Calu3 (cell line): Measurements from ENCODE around the gene OR4D2. TPM values are rescaled to one million over a fixed set of nuclear protein-coding genes. Genes with fewer than 3 reads are reported as not detected.

ENCODE experiments used
- Bru-seq: library from RNA; stranded (reverse); fragments of 400-500 nt; gene quantifications from one replicate; lab custom pipeline; 2021; lab: Mats Ljungman, UMichigan
- BruChase-seq, 2 experiments: library from RNA; stranded (reverse); fragments of 400-500 nt; gene quantifications; one replicate each; lab custom pipeline; 2021; lab: Mats Ljungman, UMichigan
- BruUV-seq: library from RNA; stranded (reverse); fragments of 400-500 nt; replicated peaks from 2 replicates; lab custom pipeline; 2021; lab: Mats Ljungman, UMichigan
- CTCF ChIA-PET: fragments of 300-600 bp; sonication (Branson Sonifier 250); formaldehyde crosslinking; loops from one replicate; lab custom pipeline; 2022; ENCODE audit warnings: antibody characterized with exemption; lab: Charles Lee
- DNase-seq: peaks from one replicate; pipeline ENCODE4 v3.0.0; 2022
- H3K27ac Mint-ChIP-seq: one replicate; pipeline ENCODE4 v1.8.0; 2022; ENCODE audit warnings: mixed read lengths; ENCODE audit not compliant: unreplicated experiment
- H3K27me3 Mint-ChIP-seq: one replicate; pipeline ENCODE4 v1.8.0; 2022; ENCODE audit warnings: mixed read lengths; ENCODE audit not compliant: unreplicated experiment
- H3K36me3 Mint-ChIP-seq: one replicate; pipeline ENCODE4 v1.8.0; 2022; ENCODE audit warnings: mild to moderate bottlenecking, moderate library complexity, mixed read lengths; ENCODE audit not compliant: insufficient read depth, unreplicated experiment
- H3K4me1 Mint-ChIP-seq: one replicate; pipeline ENCODE4 v1.8.0; 2022; ENCODE audit warnings: mild to moderate bottlenecking, low read depth, mixed read lengths; ENCODE audit not compliant: unreplicated experiment
- H3K4me3 Mint-ChIP-seq: one replicate; pipeline ENCODE4 v1.8.0; 2022; ENCODE audit warnings: mild to moderate bottlenecking, low read depth, moderate library complexity, mixed read lengths; ENCODE audit not compliant: unreplicated experiment
- H3K9me3 Mint-ChIP-seq: one replicate; pipeline ENCODE4 v1.8.0; 2022; ENCODE audit warnings: low read depth, mixed read lengths; ENCODE audit not compliant: unreplicated experiment
- intact Hi-C: fragments of 100-400 bp; cut with micrococcal nuclease; formaldehyde crosslinking; loops from one replicate; pipeline ENCODE4 v1.10.0; 2022; ENCODE audit not compliant: unreplicated experiment
- long read RNA-seq: library from polyadenylated mRNA; stranded (forward); transcript quantifications from one replicate; pipeline ENCODE4 v2.0.0, GENCODE V29; 2022
- total RNA-seq: library from RNA; stranded (reverse); gene quantifications from 2 replicates; pipeline ENCODE4 v1.2.3, GENCODE V29; 2022
- TF ChIP-seq, protein P1 (sequence below): fragments of 200-600 bp; IDR thresholded peaks from one replicate; pipeline ENCODE4 v1.8.0; 2022; ENCODE audit warnings: antibody characterized with exemption; ENCODE audit not compliant: unreplicated experiment

The OR4D2 gene
- not detected in 2 replicates for total RNA-seq
- Bru-seq, nascent RNA, result not detected
- not detected for BruChase-seq, experiment 1, labeled RNA remaining after a 6-hour chase
- not detected for BruChase-seq, experiment 2, labeled RNA remaining after a 2-hour chase
- long read RNA-seq, result 0 reads

DNA sequence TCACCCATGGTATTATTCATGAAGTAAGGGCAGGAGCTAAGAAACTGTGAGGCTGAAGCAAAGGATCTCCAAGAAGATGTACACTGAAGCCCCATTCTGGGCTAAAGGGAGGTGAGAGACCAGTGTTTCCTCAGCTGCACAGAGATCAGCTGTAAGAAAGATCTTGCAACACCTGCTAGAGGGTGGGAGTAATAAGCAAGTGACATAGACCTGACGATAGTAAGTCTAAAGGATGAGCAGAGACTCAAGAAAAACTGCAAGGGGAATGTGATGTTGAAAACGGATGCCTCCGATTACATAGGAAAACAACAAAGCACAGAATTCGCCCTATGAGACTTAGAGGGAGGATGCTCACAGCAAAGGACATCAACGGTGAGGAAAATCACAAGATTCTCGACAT is at the start of gene OR4D2:
OR4D2 (plus strand) TSS at position 301 of the 400 bp plus-strand sequence. CDS start 2,674 bp downstream, outside the sequence.
- no peak for DNase-seq
- CTCF ChIA-PET, result no interaction called here
- no peaks in the 10 kb centered on the region for H3K9me3 Mint-ChIP-seq
- intact Hi-C loops, result no loop called here
- TF ChIP-seq, protein P1, sequence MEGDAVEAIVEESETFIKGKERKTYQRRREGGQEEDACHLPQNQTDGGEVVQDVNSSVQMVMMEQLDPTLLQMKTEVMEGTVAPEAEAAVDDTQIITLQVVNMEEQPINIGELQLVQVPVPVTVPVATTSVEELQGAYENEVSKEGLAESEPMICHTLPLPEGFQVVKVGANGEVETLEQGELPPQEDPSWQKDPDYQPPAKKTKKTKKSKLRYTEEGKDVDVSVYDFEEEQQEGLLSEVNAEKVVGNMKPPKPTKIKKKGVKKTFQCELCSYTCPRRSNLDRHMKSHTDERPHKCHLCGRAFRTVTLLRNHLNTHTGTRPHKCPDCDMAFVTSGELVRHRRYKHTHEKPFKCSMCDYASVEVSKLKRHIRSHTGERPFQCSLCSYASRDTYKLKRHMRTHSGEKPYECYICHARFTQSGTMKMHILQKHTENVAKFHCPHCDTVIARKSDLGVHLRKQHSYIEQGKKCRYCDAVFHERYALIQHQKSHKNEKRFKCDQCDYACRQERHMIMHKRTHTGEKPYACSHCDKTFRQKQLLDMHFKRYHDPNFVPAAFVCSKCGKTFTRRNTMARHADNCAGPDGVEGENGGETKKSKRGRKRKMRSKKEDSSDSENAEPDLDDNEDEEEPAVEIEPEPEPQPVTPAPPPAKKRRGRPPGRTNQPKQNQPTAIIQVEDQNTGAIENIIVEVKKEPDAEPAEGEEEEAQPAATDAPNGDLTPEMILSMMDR, result no peak
- H3K27ac Mint-ChIP-seq, result no peak within 1 kb of the TSS
- H3K4me1 Mint-ChIP-seq, result no peaks in the 10 kb centered on the region
- no peak within 1 kb of the TSS for H3K4me3 Mint-ChIP-seq
- no peaks in the 10 kb centered on the region for H3K36me3 Mint-ChIP-seq
- peaks cover 88% of the 10 kb centered on the region for H3K27me3 Mint-ChIP-seq
- no TSS peak for BruUV-seq

DNA sequence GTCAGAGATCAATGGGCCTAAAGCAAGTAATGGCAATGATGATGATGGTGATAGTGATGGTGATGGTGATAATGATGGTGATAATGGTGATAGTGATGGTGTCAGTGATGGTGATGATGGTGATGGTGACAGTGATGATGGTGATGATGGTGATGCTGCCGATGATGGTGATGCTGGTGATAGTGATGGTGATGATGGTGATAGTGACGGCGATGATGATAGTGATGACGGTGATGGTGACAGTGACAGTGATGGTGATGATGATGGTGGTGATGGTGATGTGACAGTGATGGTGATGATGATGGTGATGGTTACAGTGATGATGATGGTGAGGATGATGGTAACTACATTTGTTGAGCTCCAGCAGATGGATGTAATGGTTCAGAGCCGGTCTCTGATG is 49.4 kb upstream of the OR4D2 start:
- intact Hi-C loops, result no loop called here

DNA sequence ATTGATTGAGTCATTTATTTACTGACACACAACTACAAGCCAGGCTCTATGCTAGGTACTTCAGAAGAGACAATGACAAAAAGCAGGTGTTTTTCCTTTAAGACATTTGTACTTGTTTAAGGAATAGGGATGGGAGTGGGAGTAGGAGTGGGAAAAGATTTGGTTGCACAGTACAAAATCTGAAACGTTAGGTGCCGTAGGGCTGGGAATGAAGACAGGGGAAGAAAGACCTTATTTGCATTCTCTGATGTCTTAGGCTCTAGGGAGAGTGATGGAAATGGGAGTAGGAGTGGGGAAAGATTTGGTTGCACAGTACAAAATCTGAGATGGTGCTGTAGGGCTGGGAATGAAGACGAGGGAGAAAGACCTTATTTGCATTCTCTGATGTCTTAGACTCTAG is 47.3 kb upstream of the OR4D2 start:
- CTCF ChIA-PET, result no interaction called here
- DNase-seq, result no peak

More for the DNA sequence above, 49.4 kb upstream of the OR4D2 start:
- H3K4me1 Mint-ChIP-seq, result no peaks in the 10 kb centered on the region
- CTCF ChIA-PET, result no interaction called here
- no peak overlapping the region for H3K4me3 Mint-ChIP-seq
- TF ChIP-seq, protein P1, result no peak
- H3K9me3 Mint-ChIP-seq, result no peaks in the 10 kb centered on the region
- no peaks in the 10 kb centered on the region for H3K36me3 Mint-ChIP-seq
- DNase-seq, result no peak
- H3K27me3 Mint-ChIP-seq, result peaks cover 70% of the 10 kb centered on the region
- no peak overlapping the region for H3K27ac Mint-ChIP-seq
- BruUV-seq, result no TSS peak

DNA sequence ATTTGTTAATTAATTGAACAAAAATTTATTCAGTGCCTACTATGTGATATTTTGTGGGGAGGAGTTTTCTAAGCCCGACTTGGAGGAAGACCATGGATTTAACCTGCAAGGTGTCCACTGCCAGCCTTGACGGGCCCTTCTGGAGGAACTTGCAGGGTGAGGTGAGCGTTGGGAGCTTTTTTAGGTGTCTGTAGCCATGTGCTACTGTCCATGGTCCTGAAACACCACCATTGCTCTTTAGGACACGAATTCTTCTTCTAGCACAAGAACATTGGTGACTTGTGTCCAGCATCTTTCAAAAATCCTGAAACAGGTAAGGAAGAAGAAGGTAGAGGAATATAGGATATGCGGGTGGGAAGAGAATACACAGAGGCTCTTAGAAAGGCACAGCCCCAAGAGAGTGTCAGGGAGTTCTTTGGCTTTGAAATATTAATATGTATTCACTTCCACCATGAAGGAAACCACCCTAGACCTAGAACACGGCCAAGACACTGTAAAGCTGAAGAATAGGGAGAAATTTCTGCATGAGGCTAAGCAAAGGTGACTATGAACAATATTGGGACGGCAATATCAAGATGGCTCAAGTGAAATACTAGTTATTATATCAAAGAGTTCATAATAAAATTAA is 46.5 kb upstream of the OR4D2 start:
- H3K9me3 Mint-ChIP-seq, result no peaks in the 10 kb centered on the region
- TF ChIP-seq, protein P1, result no peak
- BruUV-seq, result no TSS peak
- peak; percentile 41 for DNase-seq
- CTCF ChIA-PET, result no interaction called here
- no peak overlapping the region for H3K4me3 Mint-ChIP-seq
- H3K27me3 Mint-ChIP-seq, result peaks cover 53% of the 10 kb centered on the region
- H3K36me3 Mint-ChIP-seq, result no peaks in the 10 kb centered on the region
- H3K27ac Mint-ChIP-seq, result no peak overlapping the region
- intact Hi-C loops, result no loop called here
- no peaks in the 10 kb centered on the region for H3K4me1 Mint-ChIP-seq

More for the DNA sequence above, 47.3 kb upstream of the OR4D2 start:
- intact Hi-C loops, result no loop called here
- no peak overlapping the region for H3K27ac Mint-ChIP-seq
- H3K4me3 Mint-ChIP-seq, result no peak overlapping the region
- H3K4me1 Mint-ChIP-seq, result no peaks in the 10 kb centered on the region
- no peaks in the 10 kb centered on the region for H3K36me3 Mint-ChIP-seq
- no peaks in the 10 kb centered on the region for H3K9me3 Mint-ChIP-seq
- H3K27me3 Mint-ChIP-seq, result peaks cover 56% of the 10 kb centered on the region
- no TSS peak for BruUV-seq
- TF ChIP-seq, protein P1, result no peak
